GM10847 (cell line): ENCODE data around the gene EFCAB11.

Experiments used
- POLR2A ChIP-seq: IDR thresholded peaks from 2 replicates; pipeline ENCODE4 v1.6.1; 2011; ENCODE audit not compliant: insufficient read length; ENCODE audit errors: extremely low read depth

EFCAB11 gene

DNA sequence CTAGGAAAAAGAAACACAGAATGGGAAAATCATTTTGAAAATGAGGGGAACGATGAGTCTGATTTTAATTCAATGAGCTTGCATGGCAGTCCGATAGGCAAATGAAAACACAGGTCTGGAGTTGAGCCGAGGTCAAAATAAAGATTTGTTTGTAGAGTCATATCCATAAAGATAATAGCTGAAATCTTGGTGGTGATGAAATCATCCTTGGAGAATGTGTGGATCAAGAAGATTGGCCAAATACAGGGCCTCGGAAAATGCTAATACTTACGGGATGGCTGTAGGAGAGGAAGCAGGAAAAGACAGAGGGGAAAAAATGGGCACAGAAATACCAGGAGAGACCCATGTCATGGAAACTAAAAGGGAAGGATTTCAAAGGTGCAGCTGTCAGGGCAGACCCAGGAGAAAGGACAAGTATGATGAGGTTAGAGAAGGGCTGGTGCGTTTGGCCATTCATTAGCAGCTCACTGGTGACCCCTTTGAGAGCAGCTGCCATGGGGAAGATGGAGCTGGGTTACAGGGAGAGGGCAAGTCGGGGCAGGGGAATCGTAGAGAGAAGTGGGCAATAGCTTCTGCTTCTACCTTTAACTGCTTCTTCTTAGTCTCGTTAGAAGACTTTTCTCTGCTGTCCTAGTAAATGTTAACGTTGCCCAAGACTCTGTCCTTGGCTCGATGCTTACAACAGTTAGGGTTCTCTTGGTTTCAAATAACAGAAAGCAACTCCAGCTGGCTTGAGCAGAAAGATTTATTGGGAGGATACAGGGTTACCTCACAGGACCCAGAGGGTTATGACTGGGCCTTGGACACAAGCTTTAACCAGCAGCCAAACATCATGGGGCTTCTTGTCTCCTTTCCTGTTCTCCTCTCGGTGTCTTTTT lies 161.8 kb downstream of the EFCAB11 start:
- TF ChIP-seq POLR2A = no peak

DNA sequence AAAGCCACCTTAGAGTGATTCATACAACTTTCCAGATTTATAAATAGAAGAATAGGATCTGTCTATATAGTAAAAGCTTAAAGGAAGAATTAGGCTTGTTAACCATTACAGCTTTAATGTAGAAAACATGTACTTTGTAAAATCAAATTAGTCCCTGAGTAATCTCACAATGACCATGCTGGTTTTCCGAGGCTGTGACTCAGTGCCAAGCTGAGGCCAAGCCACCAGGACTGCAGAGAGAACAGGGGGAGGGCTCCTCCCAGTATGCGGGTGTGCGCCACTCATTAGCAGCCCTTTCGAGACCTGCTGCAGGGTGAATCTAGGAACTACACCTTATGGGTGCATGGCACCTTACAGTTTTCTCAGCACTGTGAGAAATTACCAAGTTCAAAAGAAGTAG lies 167.0 kb downstream of the EFCAB11 start:
- TF ChIP-seq POLR2A = no peak

DNA sequence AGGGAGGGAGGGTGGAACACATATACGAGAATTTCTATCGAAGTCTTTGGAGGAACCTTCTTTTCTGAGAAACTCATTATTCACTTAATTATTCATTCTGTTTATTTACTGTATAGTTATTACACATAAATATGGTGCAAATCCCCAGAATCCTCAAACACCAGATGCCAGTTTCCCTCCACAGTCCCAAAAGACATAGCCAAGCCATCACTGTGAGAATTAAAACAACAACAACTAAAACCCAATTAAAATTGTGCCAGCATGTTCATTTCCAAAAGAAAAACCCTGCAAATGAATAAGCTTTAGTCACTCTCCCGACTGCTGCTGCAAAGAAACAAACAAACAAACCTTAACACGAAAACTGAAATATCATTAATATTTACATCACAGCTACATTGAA lies 173.5 kb downstream of the EFCAB11 start:
- no peak for TF ChIP-seq POLR2A

DNA sequence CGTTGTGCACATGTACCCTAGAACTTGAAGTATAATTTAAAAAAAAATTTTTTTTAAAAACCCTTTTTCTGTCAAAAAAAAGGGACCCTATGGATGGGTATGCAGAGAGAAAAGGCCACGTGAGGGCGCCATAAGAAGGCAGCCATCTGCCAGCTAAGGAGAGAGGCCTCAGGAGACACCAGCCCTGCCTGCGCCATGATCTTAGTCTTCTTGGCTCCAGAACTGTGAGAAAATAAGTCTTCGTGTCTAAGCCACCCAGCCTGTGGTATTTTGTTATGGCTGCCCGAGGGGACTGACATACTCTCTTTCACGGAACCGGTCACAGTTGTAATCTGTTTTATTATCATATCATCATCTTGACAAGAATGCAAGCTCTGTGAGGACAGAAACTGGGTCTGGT lies 174.8 kb downstream of the EFCAB11 start:
- TF ChIP-seq POLR2A = no peak

DNA sequence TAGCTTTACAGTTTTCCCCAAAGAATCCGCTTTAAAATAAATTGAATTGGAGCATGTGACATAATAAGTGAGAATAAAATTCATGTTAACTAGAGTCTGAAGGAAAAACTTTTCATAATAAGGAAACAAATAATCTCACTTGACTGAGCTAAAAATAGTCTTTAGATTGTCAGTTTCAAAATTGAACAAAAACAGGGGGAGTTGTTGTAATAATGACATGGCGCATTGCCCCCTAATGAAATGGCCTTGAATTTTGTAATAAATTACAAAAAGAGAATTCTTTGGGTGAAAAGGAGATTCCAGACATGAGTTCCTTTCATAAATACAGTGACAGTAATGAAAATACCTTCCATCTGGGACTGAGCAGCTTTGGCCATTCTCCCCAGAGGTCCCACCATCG lies 178.6 kb downstream of the EFCAB11 start:
- no peak for TF ChIP-seq POLR2A

DNA sequence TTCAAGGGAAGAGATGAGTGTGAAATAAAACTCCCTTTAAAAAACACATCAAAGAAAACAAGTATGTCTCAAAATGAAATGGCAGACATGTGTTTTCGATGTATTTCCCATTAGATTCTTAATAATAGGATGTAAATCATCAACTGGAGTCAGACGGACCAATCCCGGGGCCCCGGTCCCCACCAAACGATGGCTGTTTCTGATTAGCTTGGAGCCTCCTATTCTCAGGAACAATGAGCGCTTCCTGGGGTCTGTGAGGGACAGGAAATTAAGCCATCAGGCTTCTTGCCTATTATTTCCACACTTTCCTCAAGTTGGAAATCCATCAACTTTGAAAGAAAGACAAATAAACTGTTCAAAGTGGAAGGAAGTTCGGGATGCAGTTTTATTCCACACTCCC lies 179.4 kb downstream of the EFCAB11 start:
- TF ChIP-seq POLR2A = no peak

DNA sequence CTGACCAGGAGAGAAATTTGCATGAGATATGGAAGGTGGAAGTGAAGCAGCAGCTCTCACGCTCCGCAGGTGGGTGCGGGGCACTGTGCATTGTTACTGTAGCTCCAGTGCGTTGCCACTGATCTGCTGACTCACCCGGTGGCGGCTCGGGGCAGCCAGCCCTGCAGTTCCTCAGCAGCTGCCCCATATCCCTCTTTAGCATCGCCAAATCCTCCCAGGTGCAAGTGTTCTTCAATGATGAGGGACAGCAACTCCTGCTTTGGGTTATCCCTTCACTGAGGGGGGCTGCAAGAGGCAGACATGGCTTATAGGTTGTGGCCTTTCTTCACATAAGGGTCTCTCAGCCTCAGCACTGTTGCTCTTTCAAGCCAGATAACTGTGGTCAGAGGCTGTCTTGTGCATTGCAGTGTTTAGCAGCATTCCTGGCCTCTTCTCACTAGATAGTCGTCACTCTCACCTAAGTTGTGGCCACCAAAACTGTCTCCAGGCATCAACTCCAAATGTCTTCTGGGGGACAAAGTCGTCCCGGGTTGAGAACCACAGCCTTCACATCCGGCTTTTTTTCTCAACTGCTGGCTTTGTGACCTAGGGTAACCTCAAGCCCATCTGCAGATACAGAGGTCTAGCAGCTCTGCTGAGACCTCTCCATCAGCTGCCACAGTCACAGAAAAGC lies 180.8 kb downstream of the EFCAB11 start:
- no peak for TF ChIP-seq POLR2A

DNA sequence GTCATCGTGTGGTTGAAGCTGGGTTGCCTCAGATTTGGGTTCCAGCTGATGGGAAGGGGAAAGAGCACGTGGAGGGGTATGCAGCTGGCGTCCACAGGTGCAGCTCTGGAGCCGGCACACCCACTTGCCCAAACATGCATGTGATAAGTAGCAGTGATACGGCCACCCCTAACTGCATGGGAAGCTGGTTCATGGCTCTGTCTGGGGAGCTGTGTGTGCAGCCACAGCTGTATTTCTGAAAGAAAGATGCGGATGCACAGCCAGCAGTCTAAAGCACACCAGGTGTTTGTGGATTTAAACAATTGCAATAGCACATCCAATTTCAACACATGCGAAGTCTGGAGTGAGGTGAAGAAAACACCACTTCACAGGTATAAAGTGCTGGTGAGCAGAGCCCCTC lies 181.4 kb downstream of the EFCAB11 start:
- no peak for TF ChIP-seq POLR2A

DNA sequence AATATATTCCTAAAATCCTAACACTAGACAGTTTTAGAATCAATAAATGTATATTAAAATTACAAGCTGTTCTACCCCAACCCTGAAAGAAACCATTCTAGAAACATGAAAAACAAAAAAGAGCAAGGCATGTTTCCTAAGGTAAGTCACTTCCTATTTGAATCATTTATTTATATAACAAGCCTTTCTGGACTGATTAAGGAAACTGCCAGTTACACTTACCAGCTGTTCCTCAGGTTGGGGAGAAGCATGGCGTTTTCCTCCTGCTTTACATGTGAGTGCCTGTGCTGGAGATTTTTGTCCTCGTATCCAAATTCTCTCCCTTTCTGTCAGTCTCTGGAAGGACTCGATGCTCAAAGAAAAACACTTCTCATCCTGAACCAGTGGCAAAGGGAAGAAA lies 183.3 kb downstream of the EFCAB11 start:
- no peak for TF ChIP-seq POLR2A

DNA sequence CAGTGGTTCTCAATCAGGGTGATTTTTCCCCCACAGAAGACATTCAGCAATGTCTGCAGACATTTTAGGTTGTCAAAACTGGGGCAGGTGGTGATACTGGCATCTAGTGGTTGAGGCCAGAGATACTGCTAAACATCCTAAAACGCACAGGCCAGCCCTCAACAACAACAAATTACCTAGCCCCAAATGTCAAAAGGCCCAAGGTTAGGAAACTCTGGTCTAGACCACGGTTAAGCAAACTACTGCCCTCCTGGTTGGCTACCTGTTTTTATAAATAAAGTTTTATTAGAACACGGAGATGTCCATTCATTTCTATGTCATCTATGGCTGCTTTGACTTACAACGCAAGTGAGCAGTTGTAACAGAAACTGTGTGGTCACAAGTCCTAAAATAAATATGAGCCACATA lies 186.7 kb downstream of the EFCAB11 start:
- TF ChIP-seq POLR2A = no peak

DNA sequence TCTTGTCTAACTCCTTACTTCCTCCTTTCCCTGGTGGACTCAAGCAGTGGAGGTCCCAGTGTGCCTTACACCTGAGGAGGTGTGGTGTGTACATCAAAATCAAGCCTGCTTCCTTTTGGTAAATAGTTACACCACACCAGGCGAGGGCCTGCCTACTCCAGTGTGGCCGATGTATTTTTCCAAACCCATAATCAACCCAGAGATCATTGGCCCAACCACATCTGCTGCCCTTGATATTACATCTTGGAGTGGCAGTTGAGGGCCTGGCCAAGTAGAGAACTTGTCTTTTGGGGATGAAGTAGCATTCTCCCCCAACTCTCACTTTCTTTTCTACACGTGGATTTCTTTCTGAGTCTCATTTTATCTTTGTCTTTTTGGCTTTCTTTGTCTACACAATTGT lies 187.4 kb downstream of the EFCAB11 start:
- no peak for TF ChIP-seq POLR2A

DNA sequence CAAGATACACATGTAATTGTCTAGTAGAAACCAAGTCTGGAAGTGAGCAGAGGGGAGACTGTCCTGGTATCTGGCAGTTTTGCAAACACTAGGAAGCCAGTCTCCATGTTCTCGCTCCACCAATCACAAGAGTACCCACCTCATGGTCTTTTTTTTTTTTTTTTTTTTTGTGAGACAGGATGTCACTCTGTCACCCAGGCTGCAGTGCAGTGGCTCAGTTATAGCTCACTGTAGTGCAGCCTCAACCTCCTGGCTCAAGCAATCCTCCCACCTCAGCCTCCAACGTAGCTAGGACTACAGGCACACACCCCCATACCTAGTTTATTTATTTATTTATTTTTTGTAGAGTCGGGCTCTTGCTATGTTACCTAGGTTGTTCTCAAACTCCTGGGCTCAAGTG lies 189.2 kb downstream of the EFCAB11 start:
- TF ChIP-seq POLR2A = no peak

DNA sequence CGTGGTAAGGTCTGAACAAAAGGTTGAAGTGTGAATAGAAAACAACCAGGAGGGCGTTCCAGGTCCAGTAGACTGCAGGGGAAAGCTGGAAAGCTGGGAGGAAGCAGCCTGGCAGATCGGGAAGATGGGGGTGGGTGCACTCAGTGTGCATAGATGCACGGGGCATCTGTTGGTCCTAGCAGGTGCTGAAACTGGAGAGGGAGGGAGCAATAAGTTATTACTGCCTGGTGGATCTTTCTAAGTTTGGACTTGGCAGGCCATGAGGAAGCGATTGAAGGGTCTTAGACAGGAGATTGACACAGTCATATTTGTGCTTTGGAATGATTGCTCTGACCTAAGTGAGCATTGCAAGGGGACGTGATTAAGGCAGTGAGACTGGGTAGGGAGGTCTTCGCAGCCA lies 194.4 kb downstream of the EFCAB11 start:
- no peak for TF ChIP-seq POLR2A

DNA sequence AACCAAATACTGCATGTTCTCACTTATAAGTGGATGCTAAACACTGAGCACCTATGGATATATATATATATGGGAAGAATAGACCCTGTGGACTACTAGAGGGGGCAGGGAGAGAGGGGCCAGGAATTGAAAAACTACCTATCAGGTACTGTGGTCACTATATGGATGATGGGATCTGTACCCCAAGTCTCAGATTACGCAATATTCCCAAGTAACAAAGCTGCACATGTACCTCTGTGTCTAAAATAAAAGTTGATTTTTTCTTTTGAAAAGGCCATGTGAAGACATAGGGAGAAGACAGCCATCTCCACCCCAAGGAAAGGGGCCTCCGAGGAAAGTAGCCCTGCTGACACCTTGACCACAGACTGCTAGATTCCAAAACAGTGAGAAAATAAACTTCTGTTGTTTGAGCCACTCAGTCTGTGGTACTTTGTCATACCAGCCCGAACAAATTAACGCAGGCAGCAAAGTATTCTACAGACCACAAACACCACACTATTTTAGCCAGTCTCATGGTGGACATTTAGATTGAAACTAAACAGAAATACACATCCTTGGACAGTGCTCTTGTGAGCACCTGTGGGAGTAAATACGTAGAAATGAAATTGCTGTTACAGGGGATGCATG lies 197.1 kb downstream of the EFCAB11 start:
- no peak for TF ChIP-seq POLR2A

DNA sequence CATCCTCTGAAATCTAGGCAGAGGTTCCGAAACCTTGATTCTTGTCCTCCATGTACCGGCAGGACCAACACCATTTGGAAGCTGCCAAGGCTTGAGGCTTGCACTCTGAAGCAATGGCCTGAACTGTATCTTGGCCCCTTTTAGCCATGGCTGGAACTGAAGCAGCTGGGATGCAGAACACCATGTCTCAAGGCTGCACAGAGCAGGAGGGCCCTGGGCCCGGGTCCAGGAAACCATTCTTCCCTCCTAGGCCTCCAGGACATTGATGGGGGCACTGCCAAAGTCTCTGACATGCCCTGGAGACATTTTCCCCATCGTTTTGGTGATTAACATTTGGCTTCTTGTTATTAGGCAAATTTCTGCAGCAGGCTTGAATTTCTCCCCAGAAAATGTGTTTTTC lies 198.7 kb downstream of the EFCAB11 start:
- no peak for TF ChIP-seq POLR2A

DNA sequence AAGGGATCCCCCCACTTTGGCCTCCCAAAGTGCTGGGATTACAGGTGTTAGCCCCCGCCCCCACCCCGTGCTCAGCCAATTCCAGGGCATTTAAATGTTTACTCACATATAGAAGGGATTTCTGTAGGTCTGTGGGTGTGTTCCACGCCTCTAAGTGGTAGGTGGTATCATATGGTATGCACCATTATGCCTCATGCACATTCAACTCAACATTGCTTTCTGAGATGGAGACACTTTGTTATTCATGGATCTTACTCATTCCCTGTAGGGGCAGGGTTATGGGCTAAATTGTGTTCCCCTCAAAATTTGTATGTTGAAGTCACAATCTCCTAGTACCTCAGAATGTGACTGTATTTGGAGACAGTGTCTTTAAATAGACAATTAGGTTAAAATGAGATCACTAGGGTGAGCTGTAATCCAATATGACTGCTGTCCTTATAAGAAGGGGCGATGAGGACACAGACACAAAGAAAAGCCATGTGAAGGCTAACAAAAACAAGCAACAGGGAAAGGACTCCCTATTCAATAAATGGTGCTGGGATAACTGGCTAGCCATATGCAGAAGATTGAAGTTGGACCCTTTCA lies 200.6 kb downstream of the EFCAB11 start:
- no peak for TF ChIP-seq POLR2A

DNA sequence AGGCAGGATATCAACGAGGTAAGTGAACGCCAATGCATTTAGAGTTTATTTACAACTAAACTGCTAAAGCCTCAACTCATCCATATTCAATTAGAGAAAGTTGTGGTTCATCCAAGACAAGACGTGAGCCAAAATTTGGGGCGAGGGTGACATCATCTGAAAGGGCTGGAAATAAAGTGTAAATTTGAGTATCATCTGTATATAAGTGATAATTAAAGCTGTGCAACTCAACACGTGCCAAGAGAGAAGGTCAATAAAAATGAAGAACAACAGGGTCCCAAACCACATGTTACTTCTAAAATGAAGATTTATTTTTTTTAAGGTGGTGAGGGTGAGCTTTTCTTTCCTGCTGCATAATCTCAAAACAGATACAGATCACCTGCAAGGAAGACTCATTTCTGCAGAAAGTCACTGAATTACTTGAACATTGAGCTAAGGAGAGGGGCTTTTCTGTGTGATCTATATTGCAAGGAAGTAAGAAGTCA lies 203.6 kb downstream of the EFCAB11 start:
- TF ChIP-seq POLR2A = no peak
